ENCODE results near the gene GNRH2. TPM values are rescaled to one million over a fixed set of nuclear protein-coding genes. Genes with fewer than 3 reads are reported as not detected.

Gene GNRH2
- total and polyA plus RNA-seq, 2 of the 8 experiments (the other 6 are each of a cell fraction or from before 2014, with no cell fraction given): 0.09 to 0.82 TPM

- H3K18ac ChIP-seq (ENCODE audit: extremely low read depth, low read length): no peak overlapping the region
- no peak for TF ChIP-seq RNF2 (IDR thresholded peaks at IDR 0.05; ENCODE audit: borderline replicate concordance, low read depth, low read length, missing control alignments, poor library complexity, severe bottlenecking)
- no peak for TF ChIP-seq KDM5A (IDR thresholded peaks at IDR 0.05; ENCODE audit: low read length)
- TF ChIP-seq ASH2L (IDR thresholded peaks at IDR 0.05; ENCODE audit: low read length): no peak
- TF ChIP-seq CEBPB (IDR thresholded peaks at IDR 0.05; ENCODE audit: low read depth, low read length): no peak
- TF ChIP-seq NANOG (IDR thresholded peaks at IDR 0.05; ENCODE audit: insufficient read depth, low read depth, low read length, poor library complexity, severe bottlenecking): no peak
- H2BK5ac ChIP-seq (ENCODE audit: low read depth, low read length): no peak overlapping the region; the same call in 1 of the 2 replicates
- no peaks in the 10 kb centered on the region for H3K27me3 ChIP-seq (replicated peaks in 1 of 4; ENCODE audit: control insufficient read depth in 3 of 4, extremely low read depth in 1 of 4, insufficient read depth in 3 of 4, low read length in 3 of 4)
- H4K8ac ChIP-seq (ENCODE audit: extremely low read depth, insufficient read depth, low read length): no peak overlapping the region
- WGBS, 2 experiments (ENCODE audit: extremely low coverage in 1 of 2, insufficient coverage in 1 of 2, insufficient read length in 1 of 2, insufficient replicate concordance in 2 of 2, low coverage in 1 of 2, low lambda C conversion rate in 2 of 2, missing lambda C conversion rate in 1 of 2): 93% methylated on average over 8 of the region's 8 CpGs; no CpG with 5 or more reads in 1 of the 2 experiments
- H2AFZ ChIP-seq (ENCODE audit: low read length): no peak overlapping the region
- H3K56ac ChIP-seq (replicated peaks; ENCODE audit: insufficient read length, low read depth, low read length): no peak overlapping the region
- no peak overlapping the region for H3K9ac ChIP-seq (replicated peaks in 1 of 4; ENCODE audit: extremely low read depth in 1 of 4, low read depth in 3 of 4, low read length in 3 of 4)
- H3K79me1 ChIP-seq (ENCODE audit: low read depth, low read length): no peaks in the 10 kb centered on the region
- H4K91ac ChIP-seq (replicated peaks; ENCODE audit: insufficient read length, low read length): no peak overlapping the region
- no peak overlapping the region for H3K4ac ChIP-seq (replicated peaks; ENCODE audit: insufficient read length, low read depth, low read length)
- H3K4me2 ChIP-seq (ENCODE audit: insufficient read depth in 1 of 2, low read depth in 2 of 2, low read length in 2 of 2): no peak overlapping the region
- no peak overlapping the region for H3K27ac ChIP-seq (ENCODE audit: low read depth, low read length)
- H4K5ac ChIP-seq (ENCODE audit: insufficient read length, low read depth, low read length): no peak overlapping the region
- ChIA-PET CTCF (ENCODE audit: partially characterized antibody) (no interaction called here), POLR2A (ENCODE audit: partially characterized antibody) (interaction anchor here (0.8 to 1.9 kb wide), 2 partner anchors 8 to 13 kb away, joined by 3 to 6 read pairs; no protein-coding TSS in a partner anchor)
- H3K79me2 ChIP-seq (ENCODE audit: control insufficient read depth in 1 of 2, insufficient read depth in 2 of 2, low read length in 2 of 2): no peaks in the 10 kb centered on the region
- no peak overlapping the region for H2BK120ac ChIP-seq (replicated peaks; ENCODE audit: low read depth, low read length)
- H2AK5ac ChIP-seq (ENCODE audit: low read depth, low read length): no peak overlapping the region
- no peak overlapping the region for H2BK20ac ChIP-seq (ENCODE audit: low read length)
- no peaks in the 10 kb centered on the region for H3K9me3 ChIP-seq (ENCODE audit: insufficient read depth in 2 of 2, low read depth in 1 of 2, low read length in 1 of 2)
- H3K14ac ChIP-seq (ENCODE audit: insufficient read length): no peak overlapping the region
- no peak for FAIRE-seq
- H3K23me2 ChIP-seq (ENCODE audit: low read depth, low read length): peaks cover under 1% of the 10 kb centered on the region
- no peak overlapping the region for H3K4me3 ChIP-seq (ENCODE audit: extremely low read depth in 1 of 4, insufficient read depth in 2 of 4, low read depth in 3 of 4, low read length in 4 of 4)
- no peak overlapping the region for H2BK12ac ChIP-seq (ENCODE audit: low read depth, low read length)
- no peak overlapping the region for H2BK15ac ChIP-seq (ENCODE audit: low read length)
- H3K4me1 ChIP-seq (replicated peaks in 1 of 4; ENCODE audit: control insufficient read depth in 3 of 4, insufficient read depth in 4 of 4, low read length in 3 of 4): peaks cover 2 to 12% (median 5%) of the 10 kb centered on the region in 4 experiments; a peak in 6 of 7 replicates
- H4K20me1 ChIP-seq (replicated peaks in 1 of 2; ENCODE audit: control insufficient read depth in 1 of 2, insufficient read depth in 2 of 2, low read length in 2 of 2): peaks cover 2 to 4% of the 10 kb centered on the region in 2 experiments
- H3K36me3 ChIP-seq (ENCODE audit: control insufficient read depth in 2 of 4, insufficient read depth in 4 of 4, low read length in 3 of 4): peaks cover 24 to 41% (median 31%) of the 10 kb centered on the region in 4 experiments
- DNase-seq (ENCODE audit: low read depth in 1 of 2, low spot score in 2 of 2): no peak
- H3K23ac ChIP-seq (ENCODE audit: insufficient read length): no peak overlapping the region
Observed at GRCh38 chr20:3040086-3040485, 3.3 kb upstream of the GNRH2 start.

Measured in H1 (cell line).